ENCODE measurements around the gene MACROD2.

DNA sequence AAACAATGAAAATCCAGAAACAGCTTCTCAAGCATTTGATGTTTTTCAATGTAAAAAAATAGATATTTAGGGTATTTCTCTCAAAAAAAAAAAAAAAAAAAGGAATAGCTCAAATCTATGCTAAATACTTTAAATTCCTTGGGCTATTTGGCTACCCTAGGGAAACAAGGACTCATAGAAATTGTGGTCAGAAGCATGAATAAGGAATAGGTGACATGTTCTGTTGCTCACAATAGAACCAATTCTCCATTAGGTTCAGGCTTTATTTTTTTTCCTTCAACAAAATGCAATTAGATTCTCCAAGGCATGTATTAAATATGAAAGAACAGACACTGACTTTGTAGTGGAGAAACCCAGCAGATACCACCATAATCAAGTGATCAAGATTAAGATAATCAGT is 1246.4 kb downstream of the MACROD2 start:
- TF ChIP-seq, protein P1, sequence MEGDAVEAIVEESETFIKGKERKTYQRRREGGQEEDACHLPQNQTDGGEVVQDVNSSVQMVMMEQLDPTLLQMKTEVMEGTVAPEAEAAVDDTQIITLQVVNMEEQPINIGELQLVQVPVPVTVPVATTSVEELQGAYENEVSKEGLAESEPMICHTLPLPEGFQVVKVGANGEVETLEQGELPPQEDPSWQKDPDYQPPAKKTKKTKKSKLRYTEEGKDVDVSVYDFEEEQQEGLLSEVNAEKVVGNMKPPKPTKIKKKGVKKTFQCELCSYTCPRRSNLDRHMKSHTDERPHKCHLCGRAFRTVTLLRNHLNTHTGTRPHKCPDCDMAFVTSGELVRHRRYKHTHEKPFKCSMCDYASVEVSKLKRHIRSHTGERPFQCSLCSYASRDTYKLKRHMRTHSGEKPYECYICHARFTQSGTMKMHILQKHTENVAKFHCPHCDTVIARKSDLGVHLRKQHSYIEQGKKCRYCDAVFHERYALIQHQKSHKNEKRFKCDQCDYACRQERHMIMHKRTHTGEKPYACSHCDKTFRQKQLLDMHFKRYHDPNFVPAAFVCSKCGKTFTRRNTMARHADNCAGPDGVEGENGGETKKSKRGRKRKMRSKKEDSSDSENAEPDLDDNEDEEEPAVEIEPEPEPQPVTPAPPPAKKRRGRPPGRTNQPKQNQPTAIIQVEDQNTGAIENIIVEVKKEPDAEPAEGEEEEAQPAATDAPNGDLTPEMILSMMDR (IDR thresholded peaks at IDR 0.05), result no peak
- TF ChIP-seq POLR2A (IDR thresholded peaks at IDR 0.05), result no peak

Data from body of pancreas (tissue), 4 donors.